GM12891 (cell line): Measurements from ENCODE around the gene PSRC1.

Experiments
- POLR2A ChIP-seq: IDR thresholded peaks from 2 replicates; pipeline ENCODE4 v1.6.1; 2011; ENCODE audit warnings: low read depth, low read length, control low read depth
- SPI1 ChIP-seq: IDR thresholded peaks from 2 replicates; pipeline ENCODE4 v1.6.1; 2011; ENCODE audit warnings: low read depth, low read length, control low read depth

DNA sequence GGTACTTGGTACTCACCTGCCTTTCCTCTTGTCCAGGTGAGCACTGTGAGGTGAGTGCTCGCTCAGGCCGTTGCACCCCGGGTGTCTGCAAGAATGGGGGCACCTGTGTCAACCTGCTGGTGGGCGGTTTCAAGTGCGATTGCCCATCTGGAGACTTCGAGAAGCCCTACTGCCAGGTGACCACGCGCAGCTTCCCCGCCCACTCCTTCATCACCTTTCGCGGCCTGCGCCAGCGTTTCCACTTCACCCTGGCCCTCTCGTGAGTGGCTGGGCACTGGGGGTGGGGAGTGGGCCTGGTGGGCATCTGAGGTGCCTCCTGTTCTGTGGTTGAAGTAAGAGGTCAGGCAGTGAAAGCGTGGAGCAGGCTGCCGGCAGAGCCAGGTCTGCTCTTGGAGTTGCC is 21.9 kb downstream of the PSRC1 start:
- no peak for TF ChIP-seq POLR2A
- no peak for TF ChIP-seq SPI1
